RKO (cell line): ENCODE results near the gene ESRRG.

Source experiments
- DNase-seq: peaks from one replicate; pipeline ENCODE4 v3.0.0-alpha.2; 2016; ENCODE audit warnings: low spot score

Gene ESRRG

DNA sequence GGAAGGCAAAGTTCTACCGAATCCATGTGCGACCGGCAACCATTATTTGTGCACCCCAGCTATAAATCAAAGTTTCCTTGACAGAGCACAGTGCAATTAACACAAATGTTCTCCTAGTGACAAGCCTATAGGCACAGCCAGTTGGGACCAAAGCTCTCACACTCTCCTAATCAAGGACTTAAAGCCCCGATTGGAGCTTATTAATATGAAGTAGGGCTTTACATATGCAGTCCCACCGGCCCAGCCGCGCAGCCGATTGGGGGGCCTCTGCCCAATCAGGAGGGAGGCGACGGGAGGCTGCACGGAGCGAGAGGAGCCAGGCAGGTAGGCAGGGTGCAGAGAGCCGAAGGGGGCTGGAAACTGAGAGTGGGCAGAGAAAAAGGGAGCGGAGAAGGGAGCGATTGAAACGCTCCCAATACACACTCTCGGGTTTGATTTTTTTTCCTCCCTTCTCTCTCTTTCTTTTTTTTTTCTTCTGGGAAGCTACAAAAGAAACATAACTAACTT, at the start of gene ESRRG:
Gene ESRRG (minus strand): TSS at position 156 of the 507 bp plus-strand sequence. CDS start 130 bp downstream, at position 26.
- no peak for DNase-seq

DNA sequence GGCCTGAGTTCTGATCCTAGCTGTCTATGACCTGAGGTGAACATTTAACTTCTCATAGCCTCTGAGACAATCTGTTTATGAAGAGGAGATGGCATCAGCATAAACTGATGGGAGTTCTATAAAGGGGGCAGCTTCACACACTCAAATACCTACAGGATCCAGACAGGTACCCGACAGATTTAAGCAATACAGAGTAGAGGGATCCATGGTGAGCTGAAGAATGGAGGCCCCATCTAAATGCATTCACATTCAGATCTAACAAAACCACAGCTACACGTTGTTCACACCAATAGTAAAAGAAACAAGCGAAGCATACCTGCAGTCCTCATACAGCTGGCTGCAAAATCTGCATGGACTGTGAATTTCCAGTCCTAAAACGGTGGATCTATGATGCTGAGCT, 48.7 kb upstream of the ESRRG start:
- no peak for DNase-seq

DNA sequence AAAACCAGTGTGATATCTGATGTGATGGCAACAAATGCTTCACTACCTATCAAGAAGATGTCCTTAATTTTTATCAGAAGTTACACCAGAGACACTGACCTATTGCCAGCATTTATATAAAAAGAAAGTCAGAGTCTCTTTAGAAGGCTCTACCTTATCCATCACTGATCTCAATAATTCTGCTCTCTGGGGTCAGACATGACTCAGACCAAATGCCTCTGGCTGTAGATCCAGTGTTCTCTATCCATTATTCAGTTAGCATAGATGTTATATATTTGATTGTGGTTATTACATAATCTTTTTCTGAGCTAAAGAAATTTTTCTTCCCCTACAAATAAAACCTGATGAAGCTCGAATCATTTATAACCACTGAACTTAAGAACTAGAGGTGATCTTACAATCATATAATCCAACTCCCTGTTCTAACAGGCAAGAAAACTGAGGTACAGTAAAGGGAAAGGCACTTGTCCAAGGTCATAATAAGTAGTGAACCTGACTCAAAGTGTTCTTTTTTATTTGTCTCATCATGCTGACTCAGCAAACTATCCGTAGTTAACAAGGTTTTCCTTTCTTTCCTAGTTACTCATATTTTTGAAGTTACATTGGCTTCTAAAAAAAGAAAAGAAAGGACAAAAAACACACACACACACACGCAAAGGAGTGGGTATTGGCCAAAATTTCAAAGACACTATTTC, 43.6 kb upstream of the ESRRG start:
- DNase-seq: no peak

DNA sequence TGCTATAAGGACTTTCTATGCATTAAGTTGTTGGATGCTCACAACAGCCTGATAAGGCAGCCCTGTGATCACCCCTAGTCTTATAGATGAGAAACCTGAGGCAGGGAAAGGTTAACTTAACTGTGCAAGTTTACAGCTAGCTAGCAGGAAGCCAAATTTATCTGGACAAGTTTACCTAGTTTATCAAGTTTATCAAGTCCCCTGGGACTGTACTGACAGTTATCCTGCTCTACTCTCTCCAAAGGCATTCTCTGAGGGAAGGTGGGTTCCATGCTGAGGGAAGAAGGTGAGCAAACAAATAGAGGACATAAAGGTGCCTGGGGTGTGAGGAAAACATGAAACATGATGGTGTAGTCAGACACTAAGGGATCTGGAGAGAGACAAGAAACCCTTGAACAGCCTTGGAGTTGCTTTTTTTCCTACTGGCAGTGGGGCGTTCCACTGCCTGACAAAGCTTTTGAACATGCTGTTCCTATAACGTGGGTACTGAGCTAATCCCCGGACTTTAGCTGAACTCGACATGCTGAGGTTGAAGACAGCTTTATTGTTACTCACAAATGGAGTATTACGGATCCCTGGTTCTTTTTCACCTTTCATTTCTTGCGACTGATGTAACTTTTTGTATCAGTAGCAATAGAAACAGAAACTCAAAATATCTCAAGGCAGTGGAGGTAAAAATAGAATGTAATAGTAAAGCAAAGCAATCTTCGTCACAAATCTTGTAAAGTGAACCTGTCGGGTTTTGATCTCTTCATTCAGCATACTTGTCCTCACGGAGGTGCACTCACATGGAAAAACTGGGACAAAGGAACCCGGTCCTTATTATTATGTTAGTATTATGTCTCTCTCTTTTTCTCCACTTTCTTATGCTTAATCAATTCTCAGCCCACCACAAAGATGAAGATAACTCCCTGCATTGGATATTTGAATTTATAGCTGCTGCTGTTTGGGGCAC, 42.4 kb upstream of the ESRRG start:
- no peak for DNase-seq

DNA sequence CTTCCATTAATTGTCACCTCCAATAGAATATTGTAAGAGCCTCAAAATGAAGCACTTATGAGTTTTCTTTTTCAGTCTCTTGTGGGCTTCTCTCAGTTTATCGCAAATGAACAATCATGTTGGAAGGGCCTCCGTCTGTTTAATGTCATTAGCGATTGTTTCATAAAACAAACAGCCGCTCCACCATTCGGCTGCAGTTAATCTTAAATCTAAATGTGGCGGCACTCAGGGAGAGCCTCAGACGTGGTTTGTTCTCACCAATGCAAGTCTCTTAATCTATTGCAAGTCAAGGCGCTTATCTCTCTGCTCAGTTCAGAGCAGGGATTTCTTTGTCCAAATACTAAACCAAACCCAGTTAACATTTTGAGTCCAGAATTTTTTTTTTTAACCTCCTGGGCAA, 34.9 kb upstream of the ESRRG start:
- no peak for DNase-seq

DNA sequence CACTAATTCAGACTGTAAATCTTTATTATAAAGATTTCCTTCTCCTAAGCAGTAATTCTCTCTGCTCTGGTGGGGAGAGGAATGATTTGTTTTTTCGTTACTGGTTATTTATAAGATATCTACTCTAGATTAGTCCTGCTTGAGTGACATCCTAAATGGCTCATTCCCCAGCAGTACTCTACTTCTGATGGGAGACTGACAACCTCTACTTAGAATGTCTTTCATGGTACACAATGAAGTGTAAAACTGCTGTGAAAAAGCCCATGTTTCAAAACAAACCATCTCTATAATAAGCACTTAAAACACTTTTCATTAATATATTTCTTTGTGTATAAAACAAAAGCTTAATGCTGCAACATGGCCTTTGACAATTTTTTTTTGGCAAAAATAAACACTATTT, 33.9 kb upstream of the ESRRG start:
- DNase-seq: no peak

DNA sequence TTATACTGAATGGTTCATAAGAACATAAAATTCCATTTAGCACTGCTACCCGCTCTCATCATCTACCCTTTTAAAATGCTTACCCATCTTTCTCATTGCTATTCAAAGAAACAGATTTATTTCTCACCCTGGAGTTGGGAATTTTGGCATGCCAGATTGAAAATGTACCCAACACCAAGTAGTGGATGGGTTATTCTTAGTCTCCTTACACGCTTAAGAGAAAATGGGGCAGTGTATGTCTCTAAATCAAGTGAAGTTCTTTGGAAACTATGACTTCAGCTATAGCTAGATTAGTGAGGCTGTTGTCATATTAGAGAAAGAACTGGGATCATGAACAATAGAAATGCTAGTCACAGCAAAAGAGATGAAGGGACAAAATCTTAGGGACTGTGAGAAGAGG, 27.7 kb upstream of the ESRRG start:
- no peak for DNase-seq

DNA sequence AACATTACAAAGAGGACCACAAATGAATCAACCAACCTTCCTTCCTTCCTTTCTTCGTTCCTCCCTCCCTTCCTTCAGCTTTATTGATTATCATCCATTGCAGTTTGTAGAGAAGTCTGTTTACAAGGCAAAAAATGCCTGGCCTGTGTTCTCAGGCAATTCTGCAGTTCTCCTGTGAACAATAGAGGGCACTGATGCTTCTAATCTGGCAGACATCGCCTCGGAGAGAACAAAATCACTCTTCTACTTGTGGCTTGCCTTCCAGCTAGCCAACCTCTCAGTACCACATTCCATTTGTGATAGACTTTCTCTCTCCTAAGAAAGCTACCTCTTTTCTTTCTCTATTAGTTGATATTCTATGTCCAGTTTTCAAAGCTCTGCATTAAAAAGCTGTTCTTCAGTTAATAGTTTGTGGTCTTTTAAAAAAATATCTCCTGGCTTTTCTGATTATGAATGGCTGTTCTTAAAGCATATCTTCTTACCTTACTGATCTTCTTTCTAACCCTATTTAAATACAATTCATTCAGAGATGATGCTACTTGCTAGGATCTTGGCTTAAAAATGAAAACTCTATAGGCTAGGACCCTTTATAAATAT, 26.9 kb upstream of the ESRRG start:
- peak; percentile 62 for DNase-seq

DNA sequence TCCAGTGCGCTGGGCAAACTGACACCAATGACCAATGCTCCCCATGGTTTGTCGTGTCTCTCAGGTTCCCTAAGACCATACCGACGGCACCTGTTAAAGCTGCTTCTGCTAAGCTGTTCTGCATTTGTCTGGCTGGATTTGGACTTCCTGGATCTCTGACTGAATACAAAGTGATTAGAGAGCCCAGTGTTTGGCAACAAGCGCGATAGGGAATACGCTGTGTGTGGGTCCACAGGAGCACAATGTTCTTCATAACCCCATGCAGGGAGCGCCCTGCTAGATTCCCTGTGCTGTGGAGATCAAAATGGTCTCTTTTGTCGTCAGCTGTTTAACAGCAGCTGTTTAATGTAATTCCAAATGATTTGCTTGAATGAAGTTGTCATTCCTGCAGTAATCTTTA, 26.0 kb upstream of the ESRRG start:
- DNase-seq: no peak

DNA sequence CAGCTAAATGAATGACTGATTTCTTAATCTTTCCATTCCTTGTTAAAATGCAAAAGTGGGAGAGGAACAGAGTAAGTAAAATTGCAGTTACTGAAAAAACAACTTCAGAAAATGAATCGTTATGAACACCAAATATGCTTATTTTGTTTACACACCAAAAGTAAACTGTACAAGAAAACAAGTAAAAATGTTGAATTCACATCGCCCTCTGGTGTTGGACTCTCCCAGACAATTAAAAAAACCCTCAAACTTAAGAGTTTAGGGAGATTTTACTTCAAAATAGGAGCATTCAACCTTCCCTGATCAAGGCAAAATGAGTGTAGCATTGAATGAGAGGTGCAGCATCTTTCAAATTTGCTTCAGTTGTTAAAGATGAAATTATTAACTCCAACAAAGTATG, 19.4 kb upstream of the ESRRG start:
- DNase-seq: no peak

DNA sequence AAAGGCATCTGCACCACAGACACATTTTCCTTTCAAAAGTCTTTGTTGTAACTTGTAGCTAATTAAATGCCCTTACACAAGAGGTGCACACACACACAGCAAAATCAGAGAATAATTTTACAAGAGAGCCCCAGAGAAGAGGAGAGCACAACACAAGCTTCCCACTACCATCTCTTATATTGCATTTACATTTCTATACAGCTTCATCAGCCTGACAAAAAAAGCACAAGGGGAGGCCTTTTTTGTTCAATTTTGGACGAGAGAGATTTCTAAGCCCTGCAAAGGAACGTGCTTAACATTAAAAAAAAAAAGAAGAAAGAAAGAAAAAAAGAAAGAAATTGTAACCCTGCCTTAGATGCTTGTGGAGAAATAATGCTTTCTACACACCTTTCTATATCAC, 17.1 kb upstream of the ESRRG start:
- DNase-seq: no peak

DNA sequence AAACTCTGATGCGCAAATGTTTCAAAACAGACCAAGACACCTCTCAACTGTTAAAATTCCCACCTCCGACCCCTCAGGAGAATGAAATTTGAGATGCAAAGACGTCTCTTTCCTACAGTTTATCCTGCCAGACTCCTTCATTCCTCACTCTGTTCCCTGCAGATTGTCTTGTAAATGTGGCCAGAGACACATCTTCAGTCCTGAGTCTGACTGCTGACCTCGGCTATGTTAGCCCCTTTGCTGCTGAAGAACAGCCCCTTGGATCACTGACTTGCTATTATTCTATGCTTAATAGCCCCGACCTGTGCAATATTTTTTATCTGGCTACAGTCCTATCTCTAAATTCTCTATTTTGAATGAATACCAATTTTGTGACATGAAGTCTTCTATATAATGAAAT, 16.6 kb upstream of the ESRRG start:
- DNase-seq: no peak

DNA sequence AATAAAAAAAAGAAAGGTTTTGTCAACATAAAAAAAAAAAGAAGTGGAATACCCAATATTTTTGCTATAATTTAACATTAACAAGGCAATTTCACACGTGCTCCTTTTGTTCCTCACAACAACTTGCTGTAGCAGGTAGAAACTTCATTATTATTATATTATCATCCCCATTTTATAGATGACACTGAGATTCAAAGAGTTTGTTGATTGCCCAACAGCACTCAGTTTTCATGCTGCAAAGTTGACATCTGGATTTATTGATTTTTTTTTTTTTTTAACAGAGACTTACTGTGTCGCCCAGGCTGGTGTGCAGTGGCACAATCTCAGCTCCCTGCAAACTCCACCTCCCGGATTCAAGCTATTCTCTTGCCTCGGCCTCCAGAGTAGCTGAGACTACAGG, 8.9 kb upstream of the ESRRG start:
- DNase-seq: no peak

DNA sequence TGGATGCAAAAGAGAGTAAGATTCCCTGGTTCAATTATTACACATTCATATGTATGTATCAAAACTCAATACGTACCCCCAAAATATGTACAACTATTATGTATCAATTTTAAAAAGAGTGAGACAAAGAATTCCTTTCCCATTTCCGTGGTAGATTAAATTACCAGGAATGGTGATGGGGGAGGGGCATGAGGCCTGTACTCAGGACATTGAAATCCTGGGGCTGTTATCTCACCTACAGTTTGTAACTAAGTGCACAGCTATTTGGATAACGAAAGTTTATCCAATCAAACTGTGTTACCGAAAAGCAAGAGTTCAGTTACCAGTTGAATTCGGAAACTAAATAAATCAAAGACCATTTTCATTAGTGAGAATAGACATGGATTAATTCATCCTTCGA, 8.3 kb upstream of the ESRRG start:
- DNase-seq: no peak

DNA sequence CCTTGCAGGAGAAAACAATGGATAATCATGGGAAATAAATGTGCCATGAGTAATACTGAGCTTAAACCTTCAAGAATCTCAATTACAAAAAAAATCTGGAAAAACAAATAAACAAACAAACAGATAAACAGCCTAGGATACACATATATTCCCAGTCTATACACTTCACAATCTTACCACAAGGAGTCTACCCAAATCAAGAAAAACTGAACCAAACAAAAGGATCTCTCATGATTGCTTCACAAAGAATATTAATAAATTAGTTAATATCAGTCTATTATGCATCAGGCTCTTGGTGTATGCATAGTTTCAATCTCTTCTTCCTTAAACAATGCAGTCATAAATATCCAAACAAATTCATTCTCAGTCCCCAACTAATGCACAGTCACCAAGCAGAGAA, 3.2 kb upstream of the ESRRG start:
- DNase-seq: no peak

DNA sequence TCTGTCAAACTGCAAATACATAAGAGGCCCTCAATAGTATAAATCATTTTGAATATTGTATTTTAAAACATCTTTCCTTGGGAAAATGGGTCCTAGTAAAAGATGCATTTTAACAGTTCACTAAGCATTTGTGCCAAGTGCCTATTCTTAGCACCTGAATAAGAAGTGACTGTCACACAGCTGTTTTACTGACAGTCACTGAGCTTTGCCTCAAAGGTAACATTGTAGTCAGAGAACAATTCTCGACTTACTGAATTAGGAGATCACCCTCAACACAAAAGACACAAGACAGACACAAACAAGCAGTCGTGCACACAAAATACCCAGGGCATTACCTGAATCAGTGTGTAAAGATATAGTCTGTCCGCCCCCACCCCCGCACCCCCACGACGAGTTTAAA, 408 bp downstream of the ESRRG start:
- DNase-seq: no peak

DNA sequence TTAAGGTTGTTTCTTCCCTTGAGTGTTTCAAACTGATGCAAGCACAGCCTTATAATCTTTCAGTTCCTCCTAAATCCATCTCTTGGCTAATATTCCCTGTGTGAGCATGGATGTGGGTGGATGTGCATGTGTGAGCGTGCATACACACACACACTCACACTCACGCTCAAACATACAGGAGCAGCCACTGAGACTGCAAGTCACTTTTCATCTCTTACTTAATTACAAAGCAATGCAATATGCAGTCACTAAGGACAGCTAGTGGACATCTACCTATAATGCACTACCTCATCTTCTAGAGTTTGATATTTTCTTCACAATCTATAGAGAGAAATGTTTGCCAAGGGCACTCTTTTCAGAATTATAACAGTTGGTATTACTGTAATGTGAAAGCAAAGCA, 1.4 kb downstream of the ESRRG start:
- DNase-seq: no peak

DNA sequence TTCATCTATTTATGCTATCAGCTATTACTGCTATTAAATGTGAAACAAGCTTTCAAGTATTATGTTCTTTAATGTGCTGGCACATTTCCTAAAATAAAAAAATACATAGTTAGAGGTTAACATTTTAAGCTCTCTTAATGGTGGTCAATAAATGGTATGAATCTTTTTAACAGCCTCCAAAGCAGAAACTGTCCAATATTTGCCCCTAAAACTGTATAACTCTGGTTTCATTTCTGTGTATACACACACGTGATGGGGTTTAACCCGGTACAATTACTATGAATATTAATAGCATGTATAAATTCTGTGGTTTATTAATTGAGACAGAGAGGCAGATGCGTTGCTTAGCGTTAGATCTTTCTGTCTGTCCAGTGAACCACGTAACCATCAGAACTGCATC, 2.2 kb downstream of the ESRRG start:
- no peak for DNase-seq

DNA sequence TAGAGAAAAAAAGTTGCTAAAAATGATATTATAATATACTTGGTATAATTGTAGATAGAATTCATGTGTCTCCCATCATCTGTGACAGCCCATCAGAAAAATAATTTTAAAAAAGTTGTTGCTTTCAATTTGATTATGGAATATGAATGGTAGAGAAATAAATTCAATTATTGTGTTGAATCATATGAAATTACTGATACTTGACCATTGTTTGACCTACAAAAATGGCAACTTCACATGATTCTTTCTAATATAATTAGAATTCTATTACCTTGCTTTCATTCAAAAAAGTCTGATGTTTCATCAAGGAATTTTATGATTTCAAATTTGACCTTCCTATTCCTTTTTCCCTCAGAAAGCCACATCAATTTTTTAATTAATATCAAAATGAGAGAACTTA, 11.5 kb downstream of the ESRRG start:
- DNase-seq: no peak

DNA sequence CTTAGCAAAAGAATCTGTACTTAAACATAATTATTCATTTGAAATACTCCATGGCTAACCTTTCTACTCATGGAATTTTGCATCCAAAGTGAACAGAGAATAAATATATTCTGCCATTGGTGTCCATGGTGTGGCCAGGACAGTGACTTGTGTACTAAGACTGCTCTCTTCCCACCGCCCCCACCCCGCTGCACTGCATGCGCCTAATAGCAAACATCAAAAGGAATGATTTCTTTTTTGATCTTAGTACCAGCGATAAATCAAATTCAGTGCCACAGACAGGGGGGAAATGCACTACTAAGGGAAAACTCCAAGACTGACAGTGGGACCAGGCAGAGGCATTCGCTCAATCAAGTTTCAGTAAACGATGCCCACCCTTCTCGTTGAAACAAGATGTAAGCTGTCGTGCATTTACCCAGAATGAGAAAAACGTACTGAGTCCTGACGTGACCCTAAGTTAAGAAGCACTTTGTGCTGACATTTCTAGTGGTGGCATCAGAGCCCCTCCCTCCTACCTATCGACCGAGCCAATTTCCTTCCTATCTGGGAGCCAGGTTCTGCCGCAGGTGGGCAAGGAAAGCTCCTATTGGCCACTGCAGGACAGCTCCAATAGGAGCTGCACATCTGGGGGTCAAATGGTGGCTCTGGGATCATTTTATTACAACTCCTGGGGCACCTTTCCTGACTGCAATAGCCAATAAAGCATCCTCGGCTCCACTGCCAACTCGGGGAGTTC, 12.5 kb downstream of the ESRRG start:
- no peak for DNase-seq

DNA sequence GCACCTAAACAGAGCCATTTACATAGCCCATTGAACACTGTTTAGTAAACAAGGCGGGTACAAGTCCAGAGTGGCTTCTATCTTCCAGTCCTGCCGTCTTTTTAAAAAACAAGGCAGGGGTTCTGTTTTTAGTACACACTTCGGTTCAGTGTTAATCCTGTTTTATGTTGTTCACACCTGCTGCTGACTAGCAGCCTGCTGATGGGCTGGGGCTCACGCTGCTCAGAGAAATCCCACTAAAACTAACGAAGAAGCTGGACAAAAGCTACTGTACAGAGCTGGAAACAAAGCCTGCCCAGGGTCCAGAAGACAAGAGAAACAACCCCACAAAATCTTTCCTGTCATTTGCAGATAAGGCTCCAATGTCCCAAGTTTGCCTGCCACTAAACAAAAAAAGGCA, 13.2 kb downstream of the ESRRG start:
- DNase-seq: no peak

DNA sequence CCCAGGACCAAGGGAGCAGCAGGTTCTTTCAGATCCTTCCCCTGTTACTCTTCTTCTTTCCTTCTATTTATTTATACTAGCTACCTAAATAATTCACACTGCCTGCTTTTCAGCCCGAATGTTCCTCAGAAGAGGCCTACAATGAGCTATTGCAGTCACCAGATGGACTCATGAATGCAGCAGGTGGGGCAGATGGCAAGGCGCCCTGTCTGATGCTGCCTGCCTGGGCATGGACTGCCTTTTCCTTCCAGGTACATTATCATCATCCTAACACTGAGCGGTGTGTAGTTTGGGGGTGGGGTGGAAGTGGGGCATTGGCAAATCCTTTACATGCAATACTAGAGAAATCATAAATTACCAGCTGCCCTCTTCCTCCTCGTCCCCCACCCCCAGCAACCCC, 17.6 kb downstream of the ESRRG start:
- no peak for DNase-seq
